Measurements from ENCODE around the gene TAF6.

TAF6 gene

DNA sequence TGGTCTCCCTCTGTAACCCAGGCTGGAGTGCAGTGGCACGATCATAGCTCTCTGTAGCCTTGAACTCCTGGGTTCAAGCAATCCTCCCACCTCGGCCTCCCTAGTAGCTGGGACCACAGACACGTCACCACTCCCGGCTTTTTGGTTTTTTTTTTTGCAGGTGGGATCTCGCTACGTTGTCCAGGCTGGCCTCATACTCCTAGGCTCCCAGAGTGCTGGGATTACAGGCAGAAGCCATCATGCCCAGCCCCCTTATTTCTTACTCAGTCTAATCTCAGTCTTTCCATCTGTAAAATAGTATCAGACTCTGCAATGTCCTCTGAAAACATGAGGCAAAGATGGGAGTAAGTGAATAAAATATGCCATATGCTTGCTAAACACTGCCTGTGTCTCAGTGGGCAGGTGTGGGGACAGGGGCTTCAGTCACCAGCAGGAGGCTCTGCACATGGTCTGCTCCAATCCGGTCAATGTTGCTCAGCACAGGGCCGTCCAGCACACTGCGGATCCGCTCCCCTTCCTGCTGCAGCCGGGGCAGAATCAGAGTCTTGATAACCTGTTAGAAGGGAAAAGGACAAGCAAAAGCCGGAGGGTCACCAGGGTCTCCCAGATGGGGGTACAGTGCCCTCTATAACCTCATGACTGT is 9.5 kb downstream of the TAF6 start:
- no peaks in the 10 kb centered on the region for H3K36me3 ChIP-seq (ENCODE audit: control insufficient read depth, insufficient read depth, low read length)

DNA sequence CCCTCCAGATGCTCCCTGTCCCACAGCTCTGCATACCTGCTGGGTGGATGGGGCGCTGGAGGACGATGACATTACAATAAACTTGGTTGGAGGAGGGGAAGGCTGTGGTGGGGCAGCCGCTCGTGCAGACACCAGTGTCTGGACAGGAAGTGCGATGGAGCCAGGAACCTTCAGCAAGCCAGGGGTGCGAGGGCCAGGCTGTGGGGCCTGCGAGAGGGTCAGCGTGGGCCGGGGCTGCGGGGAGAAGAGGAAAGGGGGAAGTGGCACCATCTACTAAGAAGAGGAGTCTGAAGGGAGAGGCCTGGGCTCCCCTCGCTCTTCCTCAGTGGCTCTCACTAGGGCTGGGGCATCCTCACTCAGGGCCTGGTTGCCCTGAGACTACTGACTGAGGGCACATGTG is 11.3 kb downstream of the TAF6 start:
- Histone ChIP-seq H3K9ac (no peak overlapping the region), H3K27me3 (ENCODE audit: control insufficient read depth, insufficient read depth, low read length) (no peaks in the 10 kb centered on the region), H3K79me2 (no peaks in the 10 kb centered on the region)

More for the DNA sequence above, 9.5 kb downstream of the TAF6 start:
- no peak overlapping the region for H2AFZ ChIP-seq
- H3K4me3 ChIP-seq (ENCODE audit: low read depth, low read length) = no peak overlapping the region
- TF ChIP-seq, protein P1, sequence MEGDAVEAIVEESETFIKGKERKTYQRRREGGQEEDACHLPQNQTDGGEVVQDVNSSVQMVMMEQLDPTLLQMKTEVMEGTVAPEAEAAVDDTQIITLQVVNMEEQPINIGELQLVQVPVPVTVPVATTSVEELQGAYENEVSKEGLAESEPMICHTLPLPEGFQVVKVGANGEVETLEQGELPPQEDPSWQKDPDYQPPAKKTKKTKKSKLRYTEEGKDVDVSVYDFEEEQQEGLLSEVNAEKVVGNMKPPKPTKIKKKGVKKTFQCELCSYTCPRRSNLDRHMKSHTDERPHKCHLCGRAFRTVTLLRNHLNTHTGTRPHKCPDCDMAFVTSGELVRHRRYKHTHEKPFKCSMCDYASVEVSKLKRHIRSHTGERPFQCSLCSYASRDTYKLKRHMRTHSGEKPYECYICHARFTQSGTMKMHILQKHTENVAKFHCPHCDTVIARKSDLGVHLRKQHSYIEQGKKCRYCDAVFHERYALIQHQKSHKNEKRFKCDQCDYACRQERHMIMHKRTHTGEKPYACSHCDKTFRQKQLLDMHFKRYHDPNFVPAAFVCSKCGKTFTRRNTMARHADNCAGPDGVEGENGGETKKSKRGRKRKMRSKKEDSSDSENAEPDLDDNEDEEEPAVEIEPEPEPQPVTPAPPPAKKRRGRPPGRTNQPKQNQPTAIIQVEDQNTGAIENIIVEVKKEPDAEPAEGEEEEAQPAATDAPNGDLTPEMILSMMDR (IDR thresholded peaks at IDR 0.05) = no peak
- no peak overlapping the region for H3K4me2 ChIP-seq (ENCODE audit: low read length)
- no peaks in the 10 kb centered on the region for H3K79me2 ChIP-seq
- no peaks in the 10 kb centered on the region for H3K9me3 ChIP-seq (ENCODE audit: control insufficient read depth, low read length)
- no peak overlapping the region for H3K9ac ChIP-seq
- no peak overlapping the region for H3K27ac ChIP-seq
- no peaks in the 10 kb centered on the region for H3K27me3 ChIP-seq (ENCODE audit: control insufficient read depth, insufficient read depth, low read length)
- H3K4me1 ChIP-seq = no peaks in the 10 kb centered on the region

DNA sequence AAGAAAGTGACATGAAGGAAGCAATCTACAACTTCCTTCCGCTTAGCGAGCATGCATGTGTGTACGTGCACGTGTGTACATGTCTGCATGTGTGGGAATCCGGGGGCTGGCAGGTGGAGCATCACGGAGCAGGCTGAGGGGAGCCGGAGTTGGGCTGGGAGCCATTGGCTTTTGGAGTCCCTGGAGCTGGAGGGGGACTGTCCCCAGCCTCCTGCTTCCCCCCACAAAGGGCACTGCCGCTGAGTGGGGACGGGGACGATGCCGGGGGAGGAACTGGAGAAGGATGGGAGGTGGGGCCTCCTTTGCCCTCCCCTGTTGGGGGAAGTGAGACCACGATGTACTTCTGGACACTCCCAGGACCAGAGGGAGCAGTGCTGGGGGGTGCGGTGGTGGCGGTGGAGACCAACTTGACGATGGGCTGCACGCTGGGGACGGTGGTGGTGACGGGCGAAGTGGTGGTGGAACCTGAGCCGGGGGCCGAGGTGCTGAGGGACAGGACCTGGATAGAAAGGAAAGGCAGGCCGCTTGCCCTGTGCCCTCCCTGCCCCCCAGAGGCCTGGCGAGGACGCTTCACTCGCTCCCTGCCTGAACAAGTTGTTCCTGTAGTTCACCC is 11.9 kb downstream of the TAF6 start:
- H3K9me3 ChIP-seq (ENCODE audit: control insufficient read depth, low read length) = no peaks in the 10 kb centered on the region
- H3K4me2 ChIP-seq (ENCODE audit: low read length) = no peak overlapping the region
- H3K9ac ChIP-seq = no peak overlapping the region
- no peaks in the 10 kb centered on the region for H3K4me1 ChIP-seq
- no peaks in the 10 kb centered on the region for H3K27me3 ChIP-seq (ENCODE audit: control insufficient read depth, insufficient read depth, low read length)
- TF ChIP-seq, protein P1 (IDR thresholded peaks at IDR 0.05) = no peak
- no peak overlapping the region for H2AFZ ChIP-seq
- H3K27ac ChIP-seq = no peak overlapping the region
- H3K36me3 ChIP-seq (ENCODE audit: control insufficient read depth, insufficient read depth, low read length) = no peaks in the 10 kb centered on the region
- no peak overlapping the region for H3K4me3 ChIP-seq (ENCODE audit: low read depth, low read length)
- H3K79me2 ChIP-seq = no peaks in the 10 kb centered on the region

More for the DNA sequence above, 11.3 kb downstream of the TAF6 start:
- no peak overlapping the region for H2AFZ ChIP-seq
- TF ChIP-seq, protein P1 (IDR thresholded peaks at IDR 0.05) = no peak
- H3K36me3 ChIP-seq (ENCODE audit: control insufficient read depth, insufficient read depth, low read length) = no peaks in the 10 kb centered on the region
- H3K4me2 ChIP-seq (ENCODE audit: low read length) = no peak overlapping the region
- H3K27ac ChIP-seq = no peak overlapping the region
- H3K9me3 ChIP-seq (ENCODE audit: control insufficient read depth, low read length) = no peaks in the 10 kb centered on the region
- no peak overlapping the region for H3K4me3 ChIP-seq (ENCODE audit: low read depth, low read length)
- no peaks in the 10 kb centered on the region for H3K4me1 ChIP-seq

DNA sequence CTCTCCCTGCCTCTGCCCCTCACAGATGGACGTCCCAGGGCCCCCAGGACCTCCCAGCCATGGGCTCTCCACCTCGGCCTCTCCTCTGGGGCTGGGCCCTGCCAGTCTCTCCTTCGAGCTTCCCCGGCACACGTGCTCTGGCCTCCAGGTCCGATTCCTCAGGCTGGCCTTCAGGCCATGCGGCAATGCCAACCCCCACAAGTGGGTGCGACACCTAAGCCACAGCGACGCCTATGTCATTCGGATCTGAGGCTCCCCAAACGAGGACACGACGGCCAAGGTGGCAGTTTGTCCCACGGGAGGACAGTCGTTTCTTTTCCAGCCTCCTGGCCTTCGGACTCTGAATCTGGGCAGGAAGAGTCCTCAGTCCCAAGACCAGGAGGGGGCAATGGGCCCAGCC is 12.5 kb downstream of the TAF6 start:
- no peaks in the 10 kb centered on the region for H3K36me3 ChIP-seq (ENCODE audit: control insufficient read depth, insufficient read depth, low read length)

More for the DNA sequence above, 12.5 kb downstream of the TAF6 start:
- H3K9me3 ChIP-seq (ENCODE audit: control insufficient read depth, low read length) = no peaks in the 10 kb centered on the region
- no peak overlapping the region for H3K4me2 ChIP-seq (ENCODE audit: low read length)
- H3K79me2 ChIP-seq = no peaks in the 10 kb centered on the region
- H2AFZ ChIP-seq = no peak overlapping the region
- no peak overlapping the region for H3K9ac ChIP-seq
- H3K4me1 ChIP-seq = no peaks in the 10 kb centered on the region
- no peak overlapping the region for H3K4me3 ChIP-seq (ENCODE audit: low read depth, low read length)
- no peaks in the 10 kb centered on the region for H3K27me3 ChIP-seq (ENCODE audit: control insufficient read depth, insufficient read depth, low read length)
- no peak overlapping the region for H3K27ac ChIP-seq
- TF ChIP-seq, protein P1 (IDR thresholded peaks at IDR 0.05) = no peak
